ENCODE measurements around the gene HSPA12B.

Gene HSPA12B

GRCh38 chr20:3693376-3693775 is 39.1 kb upstream of the HSPA12B start:
- no peak for TF ChIP-seq CTCF (IDR thresholded peaks at IDR 0.05)
- Histone ChIP-seq H3K79me2 (no peaks in the 10 kb centered on the region), H3K9ac (no peak overlapping the region), H3K9me3 (ENCODE audit: control insufficient read depth, low read length) (no peaks in the 10 kb centered on the region), H3K4me3 (ENCODE audit: low read depth, low read length) (no peak overlapping the region), H3K27ac (no peak overlapping the region), H3K36me3 (ENCODE audit: control insufficient read depth, insufficient read depth, low read length) (no peaks in the 10 kb centered on the region), H3K4me1 (no peaks in the 10 kb centered on the region), H3K27me3 (ENCODE audit: control insufficient read depth, insufficient read depth, low read length) (no peaks in the 10 kb centered on the region), H2AFZ (no peak overlapping the region), H3K4me2 (ENCODE audit: low read length) (no peak overlapping the region)

DNA sequence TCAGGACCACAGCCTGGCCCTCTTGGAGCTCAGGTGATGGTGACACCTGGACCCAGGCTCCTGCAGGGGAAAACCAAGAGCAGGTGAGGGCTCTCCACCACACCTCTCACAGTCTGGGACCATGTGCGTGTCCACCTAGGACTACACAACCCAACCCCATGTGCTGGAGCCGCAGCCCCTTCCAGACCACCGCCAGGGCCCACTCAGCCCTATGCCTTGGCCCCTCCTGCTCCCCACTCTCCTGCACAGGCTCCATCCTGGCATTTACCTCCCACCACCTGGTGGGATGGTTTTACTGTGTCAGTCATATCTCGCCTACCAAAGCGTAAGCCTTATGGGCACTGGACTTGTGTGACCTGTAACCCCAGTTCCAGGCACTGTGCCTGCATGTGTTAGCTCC is 37.6 kb upstream of the HSPA12B start:
- no peaks in the 10 kb centered on the region for H3K9me3 ChIP-seq (ENCODE audit: control insufficient read depth, low read length)

DNA sequence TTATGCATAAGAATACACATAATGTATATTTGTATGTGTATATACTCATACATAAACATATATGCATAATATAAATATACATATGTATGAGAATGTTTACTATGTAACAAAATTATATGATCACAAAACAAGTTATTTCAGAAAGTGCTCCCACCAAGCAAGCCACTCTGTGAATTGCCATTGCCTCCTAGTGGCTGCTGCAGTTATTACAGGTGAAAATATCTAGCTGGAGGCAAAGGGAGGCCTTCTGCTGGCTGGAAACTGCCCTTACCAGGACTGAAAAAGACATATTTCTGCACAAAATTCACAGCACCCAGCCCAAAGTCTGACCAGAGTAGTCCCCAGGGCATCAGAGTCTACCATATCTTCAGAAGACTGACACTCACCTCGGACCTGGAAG is 36.3 kb upstream of the HSPA12B start:
- no peaks in the 10 kb centered on the region for H3K27me3 ChIP-seq (ENCODE audit: control insufficient read depth, insufficient read depth, low read length)
- H3K79me2 ChIP-seq: no peaks in the 10 kb centered on the region
- no peak overlapping the region for H3K27ac ChIP-seq
- H3K4me2 ChIP-seq (ENCODE audit: low read length): no peak overlapping the region
- no peak overlapping the region for H3K9ac ChIP-seq
- H3K4me3 ChIP-seq (ENCODE audit: low read depth, low read length): no peak overlapping the region
- no peaks in the 10 kb centered on the region for H3K9me3 ChIP-seq (ENCODE audit: control insufficient read depth, low read length)
- no peak for TF ChIP-seq CTCF (IDR thresholded peaks at IDR 0.05)
- H3K4me1 ChIP-seq: no peaks in the 10 kb centered on the region
- H3K36me3 ChIP-seq (ENCODE audit: control insufficient read depth, insufficient read depth, low read length): no peaks in the 10 kb centered on the region
- H2AFZ ChIP-seq: no peak overlapping the region

More for the DNA sequence above, 37.6 kb upstream of the HSPA12B start:
- Histone ChIP-seq H3K36me3 (ENCODE audit: control insufficient read depth, insufficient read depth, low read length) (no peaks in the 10 kb centered on the region), H2AFZ (no peak overlapping the region), H3K27me3 (ENCODE audit: control insufficient read depth, insufficient read depth, low read length) (no peaks in the 10 kb centered on the region), H3K9ac (no peak overlapping the region), H3K4me1 (no peaks in the 10 kb centered on the region), H3K4me3 (ENCODE audit: low read depth, low read length) (no peak overlapping the region), H3K4me2 (ENCODE audit: low read length) (no peak overlapping the region), H3K27ac (no peak overlapping the region), H3K79me2 (no peaks in the 10 kb centered on the region)
- TF ChIP-seq CTCF (IDR thresholded peaks at IDR 0.05): no peak

- no peak overlapping the region for H2AFZ ChIP-seq
- no peak overlapping the region for H3K4me2 ChIP-seq (ENCODE audit: low read length)
- TF ChIP-seq CTCF (IDR thresholded peaks at IDR 0.05): no peak
- H3K9me3 ChIP-seq (ENCODE audit: control insufficient read depth, low read length): no peaks in the 10 kb centered on the region
- no peaks in the 10 kb centered on the region for H3K4me1 ChIP-seq
- H3K36me3 ChIP-seq (ENCODE audit: control insufficient read depth, insufficient read depth, low read length): no peaks in the 10 kb centered on the region
- H3K27ac ChIP-seq: no peak overlapping the region
- H3K4me3 ChIP-seq (ENCODE audit: low read depth, low read length): no peak overlapping the region
- no peak overlapping the region for H3K9ac ChIP-seq
- no peaks in the 10 kb centered on the region for H3K79me2 ChIP-seq
- no peaks in the 10 kb centered on the region for H3K27me3 ChIP-seq (ENCODE audit: control insufficient read depth, insufficient read depth, low read length)
These were observed 35.5 kb upstream of the HSPA12B start for GRCh38 chr20:3696745-3697587.
